Suprapubic skin (tissue), 3 donors: ENCODE results near the gene GHITM.

Experiments used
- EP300 ChIP-seq: sonication (generic); formaldehyde crosslinking; IDR thresholded peaks from one replicate; pipeline ENCODE4 v1.6.1; 2017; ENCODE audit warnings: antibody characterized with exemption
- TF ChIP-seq, protein P1 (sequence below), 2 donors: fragments of 200-600 bp in 1 of 2; fragments of 450-650 bp in 1 of 2; sonication (generic) in 1 of 2; IDR thresholded peaks; one replicate each; pipeline ENCODE4 v1.5.1; 2016 to 2019; ENCODE audit warnings: antibody characterized with exemption in 2 of 2, mild to moderate bottlenecking in 1 of 2, moderate library complexity in 1 of 2

GRCh38 chr10:84172467-84173356 is 33.4 kb downstream of the GHITM start:
- no peak for TF ChIP-seq EP300
- TF ChIP-seq, protein P1, sequence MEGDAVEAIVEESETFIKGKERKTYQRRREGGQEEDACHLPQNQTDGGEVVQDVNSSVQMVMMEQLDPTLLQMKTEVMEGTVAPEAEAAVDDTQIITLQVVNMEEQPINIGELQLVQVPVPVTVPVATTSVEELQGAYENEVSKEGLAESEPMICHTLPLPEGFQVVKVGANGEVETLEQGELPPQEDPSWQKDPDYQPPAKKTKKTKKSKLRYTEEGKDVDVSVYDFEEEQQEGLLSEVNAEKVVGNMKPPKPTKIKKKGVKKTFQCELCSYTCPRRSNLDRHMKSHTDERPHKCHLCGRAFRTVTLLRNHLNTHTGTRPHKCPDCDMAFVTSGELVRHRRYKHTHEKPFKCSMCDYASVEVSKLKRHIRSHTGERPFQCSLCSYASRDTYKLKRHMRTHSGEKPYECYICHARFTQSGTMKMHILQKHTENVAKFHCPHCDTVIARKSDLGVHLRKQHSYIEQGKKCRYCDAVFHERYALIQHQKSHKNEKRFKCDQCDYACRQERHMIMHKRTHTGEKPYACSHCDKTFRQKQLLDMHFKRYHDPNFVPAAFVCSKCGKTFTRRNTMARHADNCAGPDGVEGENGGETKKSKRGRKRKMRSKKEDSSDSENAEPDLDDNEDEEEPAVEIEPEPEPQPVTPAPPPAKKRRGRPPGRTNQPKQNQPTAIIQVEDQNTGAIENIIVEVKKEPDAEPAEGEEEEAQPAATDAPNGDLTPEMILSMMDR (IDR thresholded peaks at IDR 0.05), result no peak
